HG02610 (cell line): ENCODE data around the gene CABLES2.

Experiments
- ATAC-seq: cut with Tn5 transposase; IDR thresholded peaks from one replicate; pipeline ENCODE4 v1.9.1; 2021; ENCODE audit warnings: mild to moderate bottlenecking, moderate library complexity; ENCODE audit not compliant: unreplicated experiment

Gene CABLES2

GRCh38 chr20:62372042-62372993 is 34.8 kb downstream of the CABLES2 start:
- no peak for ATAC-seq

GRCh38 chr20:62371588-62372041 is 35.5 kb downstream of the CABLES2 start:
- ATAC-seq: no peak

- no peak for ATAC-seq
These were observed 36.1 kb downstream of the CABLES2 start for GRCh38 chr20:62370807-62371587.

- ATAC-seq: no peak
These were observed 36.8 kb downstream of the CABLES2 start for GRCh38 chr20:62370115-62370806.

- ATAC-seq: no peak
These were observed 37.3 kb downstream of the CABLES2 start for GRCh38 chr20:62369815-62370114.

- no peak for ATAC-seq
These were observed 37.9 kb downstream of the CABLES2 start for GRCh38 chr20:62368976-62369814.

- ATAC-seq: no peak
These were observed 38.6 kb downstream of the CABLES2 start for GRCh38 chr20:62368392-62368975.

- no peak for ATAC-seq
These were observed 39.3 kb downstream of the CABLES2 start for GRCh38 chr20:62367633-62368391.

GRCh38 chr20:62367136-62367632 is 39.9 kb downstream of the CABLES2 start, which contains the start of gene LAMA5:
TSS of gene LAMA5 (minus strand) at chr20:62367312. CDS start at chr20:62367245, 67 bp downstream.
- ATAC-seq: no peak

GRCh38 chr20:62366370-62367135 is 40.5 kb downstream of the CABLES2 start:
- no peak for ATAC-seq

- no peak for ATAC-seq
These were observed 41.2 kb downstream of the CABLES2 start for GRCh38 chr20:62365814-62366369.

GRCh38 chr20:62364911-62365736 is 42.0 kb downstream of the CABLES2 start:
- ATAC-seq: no peak

GRCh38 chr20:62363920-62364851 is 42.9 kb downstream of the CABLES2 start:
- ATAC-seq: no peak

GRCh38 chr20:62362991-62363919 is 43.8 kb downstream of the CABLES2 start:
- ATAC-seq: no peak

GRCh38 chr20:62362590-62362940 is 44.5 kb downstream of the CABLES2 start:
- no peak for ATAC-seq
